CD4-positive, alpha-beta T cell treated with Interferon gamma for 1 hour (primary cell): ENCODE results near the gene CLEC2D.
"Not testable (repeated sequence)": the region's sequence is repeated elsewhere in the genome, so short reads cannot be mapped to it uniquely, and the experiment has no call there.

ENCODE experiments used
- DNase-seq: peaks from one replicate; pipeline ENCODE4 v3.0.0-alpha.2; 2020

The CLEC2D gene, protein sequence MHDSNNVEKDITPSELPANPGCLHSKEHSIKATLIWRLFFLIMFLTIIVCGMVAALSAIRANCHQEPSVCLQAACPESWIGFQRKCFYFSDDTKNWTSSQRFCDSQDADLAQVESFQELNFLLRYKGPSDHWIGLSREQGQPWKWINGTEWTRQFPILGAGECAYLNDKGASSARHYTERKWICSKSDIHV

DNA sequence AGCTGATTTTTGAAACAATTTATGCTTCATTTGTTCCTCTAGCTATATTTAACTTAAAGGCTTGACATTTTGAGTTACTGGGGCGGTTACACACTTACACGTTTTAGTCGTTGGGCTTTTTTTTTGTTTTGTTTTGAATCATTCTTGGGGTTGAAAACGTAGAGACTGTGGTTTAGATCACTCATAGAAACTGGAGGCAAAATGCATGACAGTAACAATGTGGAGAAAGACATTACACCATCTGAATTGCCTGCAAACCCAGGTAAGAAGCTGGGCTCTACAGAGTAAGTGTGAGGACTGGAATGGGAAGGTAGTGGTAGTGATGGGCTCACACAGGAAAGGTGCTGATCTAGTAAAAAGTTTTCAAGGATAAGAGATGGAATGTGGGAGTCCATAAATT is at the start of gene CLEC2D:
TSS of gene CLEC2D (plus strand) at position 180 of the 400 bp plus-strand sequence. CDS start at position 202, 22 bp downstream.
- DNase-seq: no peak

DNA sequence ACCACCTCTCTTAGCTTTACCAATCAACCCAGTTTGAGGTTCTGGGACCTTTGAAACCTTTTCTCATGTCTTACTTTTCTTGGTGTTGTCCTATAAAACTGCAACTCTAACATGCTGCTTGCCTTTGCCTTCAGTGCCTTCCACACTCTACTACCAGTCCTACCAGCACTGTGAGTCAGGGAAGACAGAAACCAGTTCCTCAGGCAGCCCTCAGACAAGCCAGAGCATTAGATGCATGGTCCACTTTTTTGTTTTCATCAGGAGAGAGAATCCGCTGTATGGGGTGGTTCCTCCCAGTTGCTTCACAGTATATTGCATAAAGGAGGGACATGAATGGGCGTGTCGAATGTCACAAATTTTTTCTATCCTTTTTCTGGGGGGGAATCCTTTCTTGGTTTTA is 44.5 kb upstream of the CLEC2D start:
- DNase-seq: no peak

DNA sequence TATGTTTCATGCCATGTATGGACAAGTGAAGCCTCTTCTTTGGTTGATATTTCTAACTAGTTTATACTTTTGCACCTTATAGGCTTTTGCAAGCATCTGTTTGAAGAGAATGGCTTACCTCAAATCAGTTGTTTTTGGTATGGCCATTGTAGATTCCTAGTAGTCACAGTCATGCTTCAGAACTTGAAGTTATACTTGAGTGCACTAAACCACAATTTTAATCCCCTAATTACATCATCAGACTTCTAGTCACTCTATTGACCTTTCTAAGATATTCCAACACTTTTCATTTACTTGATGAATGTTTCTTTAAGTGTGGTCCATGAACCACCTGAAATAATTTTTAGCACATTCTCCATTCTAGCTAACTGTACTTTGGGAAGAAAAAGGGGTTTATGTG is 43.2 kb upstream of the CLEC2D start:
- no peak for DNase-seq

DNA sequence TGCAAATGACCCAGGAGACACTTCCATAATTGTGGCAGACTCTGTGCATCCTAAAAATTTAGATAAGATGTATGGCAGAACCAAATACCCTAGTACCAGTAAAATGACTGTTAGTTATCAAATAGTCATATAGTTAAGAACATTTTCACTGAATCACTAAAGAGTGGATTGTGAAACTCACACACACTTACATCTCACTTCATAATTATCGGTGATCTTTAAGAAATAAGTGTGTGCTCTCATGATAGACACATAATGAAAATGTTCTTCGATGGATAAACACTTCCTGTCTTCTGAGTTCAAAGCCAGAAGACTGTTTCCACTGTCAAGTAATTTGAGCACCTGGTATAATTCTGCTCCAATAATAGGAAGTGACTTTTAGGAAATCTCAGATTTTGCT is 42.7 kb upstream of the CLEC2D start:
- no peak for DNase-seq

DNA sequence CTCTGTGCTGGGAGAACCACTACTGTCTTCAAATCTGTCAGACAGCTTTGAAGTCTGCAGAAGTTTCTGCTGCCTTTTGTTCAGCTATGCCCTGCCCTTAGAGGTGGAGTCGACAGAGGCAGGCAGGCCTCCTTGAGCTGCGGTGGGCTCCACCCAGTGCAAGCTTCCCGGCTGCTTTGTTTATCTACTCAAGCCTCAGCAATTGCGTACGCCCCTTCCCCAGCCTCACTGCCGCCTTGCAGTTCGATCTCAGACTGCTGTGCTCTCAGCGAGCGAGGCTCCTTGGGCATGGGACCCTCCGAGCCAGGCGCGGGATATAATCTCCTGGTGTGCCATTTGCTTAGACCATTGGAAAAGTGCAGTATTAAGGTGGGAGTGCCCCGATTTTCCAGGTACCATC is 36.7 kb upstream of the CLEC2D start:
- no peak for DNase-seq

DNA sequence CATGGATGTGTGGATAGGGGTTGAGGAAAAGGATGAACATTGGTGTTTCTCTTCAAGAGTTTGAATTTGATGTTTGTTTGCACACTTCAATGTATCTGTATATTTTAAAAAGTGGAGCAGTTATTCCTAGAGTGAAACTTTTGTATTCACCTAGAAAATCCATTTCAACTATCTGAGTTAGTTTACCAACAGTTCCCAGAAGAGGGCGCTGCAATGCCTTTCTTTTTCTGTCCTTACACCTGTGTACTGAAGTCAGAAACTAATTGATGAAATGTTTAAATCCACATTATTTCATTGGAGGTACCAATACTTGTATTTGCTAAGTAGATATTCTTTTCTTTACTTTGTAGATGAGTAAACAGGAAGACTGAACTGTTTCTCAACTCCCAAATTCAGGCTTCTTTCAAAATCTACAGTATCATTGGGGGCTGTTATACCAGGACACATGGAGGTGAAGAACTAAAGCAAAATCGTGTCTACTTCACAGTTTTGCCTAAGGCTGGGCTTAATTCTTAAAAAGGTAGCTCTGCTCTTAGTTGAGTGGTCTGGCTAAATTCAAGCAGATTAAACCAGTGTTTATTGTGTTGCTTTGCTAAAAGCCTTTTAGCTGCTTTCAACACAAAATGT is 35.2 kb upstream of the CLEC2D start:
- DNase-seq: peak; percentile 59

DNA sequence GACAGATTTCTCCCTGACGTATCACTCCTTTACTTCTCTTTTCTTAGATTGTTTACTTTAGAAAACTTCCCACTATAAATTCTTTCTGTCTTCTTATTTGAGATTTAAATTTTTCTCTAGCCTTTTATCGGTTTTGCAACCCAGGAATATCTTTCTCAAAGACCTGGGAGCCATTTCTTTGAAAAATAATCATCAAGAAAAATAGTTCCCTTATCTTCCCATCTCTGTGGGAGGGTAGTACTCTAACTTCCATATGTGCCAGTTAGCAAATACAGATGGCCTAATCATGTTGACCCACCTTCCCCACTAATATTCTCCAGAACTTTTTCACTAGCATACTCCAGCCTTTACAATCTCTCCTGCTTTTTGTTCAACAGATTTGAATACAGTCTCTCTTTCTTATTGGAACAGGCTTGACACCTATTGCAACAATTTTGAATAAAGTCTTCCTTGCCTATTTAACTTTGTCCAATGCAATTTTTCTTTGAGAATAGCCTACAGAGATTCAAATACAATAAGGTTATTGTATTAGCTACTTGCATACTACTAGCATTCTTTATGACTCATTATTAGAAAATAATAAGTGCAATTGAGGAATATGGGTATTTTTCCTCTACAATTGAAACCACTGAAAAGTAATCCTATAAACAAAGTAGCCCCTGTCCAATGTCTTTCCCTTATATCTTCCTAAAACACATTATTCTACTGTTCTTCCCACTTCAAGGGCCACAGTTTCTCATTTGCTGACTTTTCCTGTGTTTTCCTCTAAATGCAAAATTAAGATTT is 34.4 kb upstream of the CLEC2D start:
- no peak for DNase-seq

DNA sequence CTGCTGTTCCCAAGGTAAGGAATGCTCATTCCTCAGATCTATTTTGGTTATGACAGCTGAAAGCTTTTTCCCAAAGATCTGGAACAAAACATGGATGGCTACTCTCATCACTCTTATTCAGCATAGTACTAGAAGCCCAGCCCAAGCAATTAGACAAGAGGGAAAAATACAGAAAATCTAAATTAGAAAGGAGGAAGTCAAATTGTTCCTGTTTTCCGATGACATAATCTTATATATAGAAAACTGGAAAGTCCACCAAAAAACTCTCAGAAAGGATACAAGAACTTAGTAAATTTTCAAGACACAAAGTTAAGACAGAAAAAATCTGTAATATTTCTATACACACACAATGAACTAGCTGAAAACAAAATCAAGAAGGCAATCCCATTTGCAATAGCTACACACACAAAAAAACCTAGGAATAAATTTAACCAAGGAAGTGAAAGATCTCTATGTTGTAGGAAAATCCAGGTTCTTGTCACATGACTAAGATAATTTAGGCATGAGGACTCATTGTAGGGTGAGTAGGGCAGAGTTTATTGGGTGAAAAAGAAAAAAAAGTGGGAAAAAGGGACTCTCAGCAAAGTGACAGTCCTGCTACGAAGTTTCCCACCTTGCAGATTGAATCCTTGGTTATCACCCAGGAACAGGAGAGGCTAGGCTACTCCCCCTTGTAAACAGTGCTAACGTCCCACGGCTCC is 33.2 kb upstream of the CLEC2D start:
- DNase-seq: no peak

DNA sequence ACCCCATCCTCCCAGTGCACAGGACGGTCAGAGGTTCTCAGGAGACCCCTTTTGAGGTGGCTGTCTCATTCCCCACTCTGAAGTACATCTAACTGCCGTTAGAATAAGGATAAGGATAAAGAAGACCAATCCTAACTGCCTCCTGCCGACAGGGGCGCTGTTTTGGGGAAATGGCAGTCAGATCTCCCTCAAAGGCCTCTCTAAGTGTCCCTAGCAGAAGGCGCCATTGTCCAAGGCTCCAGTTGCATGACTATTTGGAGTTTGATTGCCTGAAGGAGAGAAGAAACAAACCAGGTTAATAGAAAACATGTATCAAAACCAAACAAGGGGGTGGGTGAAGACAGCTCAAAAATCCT is 32.7 kb upstream of the CLEC2D start:
- DNase-seq: no peak

DNA sequence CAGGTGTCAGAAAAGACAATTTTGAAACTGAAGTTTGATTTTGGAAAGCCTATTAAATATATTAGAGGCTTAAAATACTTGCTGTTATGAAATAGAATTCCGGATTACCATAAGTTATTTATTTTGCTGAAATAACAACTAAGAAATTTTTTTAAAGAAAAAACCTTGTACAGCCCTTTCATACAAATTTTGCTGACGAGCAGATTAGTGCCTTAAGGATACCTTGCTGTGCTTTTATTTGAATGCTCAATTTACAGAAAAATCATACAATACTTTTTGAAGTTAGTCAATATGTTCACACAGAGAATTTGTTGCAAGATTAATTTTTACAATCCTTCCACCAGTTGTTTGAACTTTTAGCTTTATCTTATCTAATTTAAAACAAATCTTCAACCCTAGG is 29.5 kb upstream of the CLEC2D start:
- no peak for DNase-seq

DNA sequence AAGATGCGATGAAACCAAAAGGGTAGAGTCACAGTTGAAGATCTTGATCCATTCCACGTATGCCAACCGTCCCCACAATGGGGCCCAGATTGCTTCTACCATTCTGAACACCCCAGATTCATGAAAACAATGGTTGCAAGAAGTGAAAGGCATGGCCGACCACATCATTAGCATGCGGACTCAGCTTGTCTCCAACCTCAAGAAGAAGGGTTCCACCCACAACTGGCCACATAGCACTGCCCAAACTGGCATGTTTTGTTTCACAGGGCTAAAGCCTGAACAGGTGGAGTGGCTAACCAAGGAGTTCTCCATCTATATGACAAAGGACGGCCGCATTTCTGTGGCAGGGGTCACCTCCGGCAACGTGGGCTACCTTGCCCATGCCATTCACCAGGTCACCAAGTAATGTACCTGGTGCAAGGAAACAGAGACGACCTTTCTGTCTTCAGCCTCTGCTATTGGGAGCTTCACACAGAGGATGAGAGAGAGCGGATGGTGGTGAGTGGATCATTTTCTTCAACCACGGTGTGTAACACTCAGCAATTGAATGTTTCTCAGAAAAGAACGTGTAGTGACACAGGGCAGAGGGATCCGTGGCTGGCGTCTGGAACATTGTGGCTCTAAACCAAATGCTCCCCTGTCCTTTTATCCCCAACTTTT is 26.8 kb upstream of the CLEC2D start:
- no peak for DNase-seq

DNA sequence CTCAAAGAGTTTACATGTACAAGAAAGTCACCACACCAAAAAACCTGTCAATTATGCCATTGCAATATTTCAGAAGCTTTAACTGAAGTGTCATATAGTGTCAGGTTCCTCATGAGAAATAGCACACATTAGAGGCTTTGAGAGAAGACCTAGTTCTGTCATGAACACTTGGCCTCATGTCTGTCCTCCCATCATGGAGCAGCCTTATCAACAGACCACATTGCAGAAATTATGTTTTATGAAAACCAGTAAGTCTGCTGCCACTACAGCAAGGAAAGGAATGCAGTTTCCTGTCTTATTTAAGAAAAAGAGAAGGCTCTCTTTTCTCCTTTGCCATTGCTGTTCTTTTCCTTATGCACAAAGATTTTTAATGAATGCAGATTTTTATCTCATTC is 26.2 kb upstream of the CLEC2D start:
- no peak for DNase-seq

DNA sequence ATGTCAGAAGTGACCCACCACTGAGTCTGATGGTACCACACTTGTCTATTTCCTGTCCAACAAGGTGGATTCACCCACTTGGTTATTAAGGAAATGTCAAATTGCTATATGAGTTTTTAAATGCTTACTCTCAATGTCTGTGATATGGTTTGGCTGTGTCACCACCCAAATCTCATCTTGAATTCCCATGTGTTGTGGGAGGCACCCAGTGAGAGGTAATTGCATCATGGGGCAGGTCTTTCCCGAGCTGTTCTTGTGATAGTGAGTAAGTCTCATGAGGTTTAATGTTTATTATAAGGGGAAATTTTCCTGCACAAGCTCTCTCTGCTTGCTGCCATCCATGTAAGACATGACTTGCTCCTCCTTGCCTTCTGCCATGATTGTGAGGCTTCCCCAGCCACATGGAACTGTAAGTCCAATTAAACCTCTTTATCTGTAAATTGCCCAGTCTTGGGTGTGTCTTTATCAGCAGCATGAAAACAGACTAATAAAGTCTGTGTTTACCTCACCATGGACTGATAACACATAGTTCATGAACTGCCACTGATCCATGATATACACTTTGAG is 24.4 kb upstream of the CLEC2D start:
- DNase-seq: not testable (repeated sequence)

DNA sequence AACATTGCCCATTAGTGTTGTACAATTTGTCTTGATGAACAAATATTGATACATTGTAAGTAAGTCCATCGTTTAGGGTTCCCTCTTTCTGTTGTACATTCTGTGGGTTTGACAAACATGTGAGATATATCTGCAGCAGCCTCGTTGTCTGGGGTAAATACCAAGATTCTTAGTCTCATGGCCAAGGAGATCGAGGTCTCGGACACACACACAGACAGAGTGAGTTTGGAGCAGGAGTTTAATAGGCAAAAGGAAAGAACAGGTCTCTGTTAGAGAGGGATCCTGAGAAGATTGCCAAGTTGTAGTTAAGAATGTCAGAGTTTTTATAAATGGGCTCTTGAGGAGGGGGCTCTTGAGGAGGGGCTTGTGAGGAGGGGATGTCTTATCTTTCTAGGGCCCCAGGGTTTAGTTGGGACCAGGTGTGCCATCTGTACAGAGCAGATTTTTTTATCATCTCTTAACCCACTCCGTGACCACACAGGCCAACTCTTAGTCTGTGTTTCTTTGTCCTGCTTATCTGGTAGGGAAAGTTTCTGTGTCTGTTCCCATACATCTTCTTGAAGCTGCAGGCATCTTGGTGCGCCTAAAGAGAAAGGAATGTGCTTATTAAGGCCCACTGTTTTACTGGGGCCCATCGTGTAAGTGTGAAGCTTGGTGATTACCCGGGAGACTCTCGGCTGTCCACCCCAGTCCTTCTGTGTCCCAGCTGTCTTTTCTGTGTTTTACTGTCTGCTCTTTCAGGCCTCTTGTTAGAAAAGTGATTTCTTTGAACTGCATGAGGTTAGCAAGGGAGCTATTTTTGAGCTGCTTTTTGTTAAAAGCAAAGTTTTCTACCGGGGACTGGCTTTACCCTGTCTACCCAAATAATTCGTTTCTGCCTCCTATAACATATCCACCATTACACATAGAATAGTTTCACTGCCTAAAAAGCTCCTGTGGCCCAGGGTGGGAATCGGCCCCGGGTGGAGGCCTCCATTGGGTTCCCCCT is 22.4 kb upstream of the CLEC2D start:
- DNase-seq: no peak

DNA sequence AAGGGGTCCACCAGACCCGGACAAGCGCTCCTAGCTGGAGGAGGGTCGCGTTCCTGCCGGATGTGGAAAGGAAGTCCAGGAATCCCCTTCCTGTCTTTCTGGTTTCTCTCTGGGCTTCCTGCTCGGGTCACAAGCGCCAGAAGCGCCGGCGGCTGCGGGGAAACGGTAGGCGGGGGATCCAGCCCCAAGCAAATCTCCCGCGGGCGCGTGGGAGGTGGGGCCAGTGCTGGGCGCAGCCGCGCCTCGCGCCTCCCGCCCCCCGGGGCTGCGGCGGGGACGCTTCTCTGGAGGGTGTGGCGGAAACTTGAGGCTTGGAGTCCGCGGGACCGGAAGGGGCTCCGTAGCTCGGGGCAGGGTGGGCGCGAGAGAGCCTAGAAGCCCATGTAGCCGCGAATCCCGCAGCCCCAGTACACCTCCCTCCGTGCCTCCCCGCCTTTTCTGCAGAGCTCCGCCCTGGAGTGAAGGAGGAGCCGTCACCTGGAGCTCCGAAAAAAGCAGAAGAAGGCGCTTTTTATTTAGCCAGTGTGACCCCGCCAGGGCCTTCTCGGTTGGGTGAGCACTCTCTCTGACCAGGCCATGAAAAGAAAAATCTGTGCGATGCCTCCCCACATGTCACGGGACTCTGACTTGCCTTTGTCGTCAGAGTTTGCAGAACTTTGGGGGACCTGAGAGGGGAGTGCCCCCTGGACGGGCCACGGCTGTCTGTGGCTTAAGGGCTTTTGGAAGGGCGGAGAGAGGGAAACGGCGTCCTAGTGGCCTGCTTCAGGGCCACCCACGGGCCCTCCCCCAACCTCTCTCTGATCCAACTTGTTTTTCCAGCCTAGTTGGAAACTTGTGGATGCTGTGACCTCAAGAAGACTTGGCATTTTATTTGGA is 21.4 kb upstream of the CLEC2D start:
- DNase-seq: peak; percentile 94

DNA sequence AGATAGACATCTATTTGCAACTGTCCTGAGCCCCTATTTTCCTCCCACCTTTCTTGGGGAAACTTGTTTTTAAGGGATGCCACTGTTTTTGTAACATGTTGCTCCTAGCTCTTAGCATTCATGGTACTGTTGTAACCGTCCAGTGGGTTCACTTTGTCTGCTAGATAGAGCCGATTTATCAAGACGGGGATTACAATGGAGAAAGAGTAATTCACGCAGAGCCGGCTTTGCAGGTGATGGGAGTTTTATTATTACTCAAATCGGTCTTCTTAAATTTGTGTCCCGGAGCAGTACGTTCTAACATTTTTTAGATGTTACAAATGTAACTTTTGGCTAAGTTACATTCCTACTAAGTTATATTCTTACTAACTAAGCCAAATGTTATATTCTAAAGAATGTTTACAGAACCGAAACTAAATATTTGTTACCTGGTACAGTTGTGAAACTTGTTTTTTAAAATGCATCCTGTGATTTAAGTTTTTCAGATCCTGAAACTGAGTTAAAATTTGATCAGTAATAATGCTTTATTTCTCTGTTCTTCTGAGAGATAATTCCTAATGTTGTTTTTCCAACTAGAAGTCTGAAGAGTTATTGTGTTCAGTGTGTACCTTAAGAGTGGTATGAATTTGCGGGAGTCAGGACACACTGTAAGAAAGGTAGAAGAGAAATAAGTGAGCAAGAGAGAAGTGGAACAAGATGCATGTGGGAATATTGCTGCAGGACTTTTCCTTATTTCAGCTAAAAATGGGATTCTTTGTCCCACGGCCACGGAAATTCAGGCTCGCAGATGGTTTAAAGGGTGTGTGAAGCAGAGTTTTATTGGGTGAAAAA is 20.6 kb upstream of the CLEC2D start:
- DNase-seq: no peak

DNA sequence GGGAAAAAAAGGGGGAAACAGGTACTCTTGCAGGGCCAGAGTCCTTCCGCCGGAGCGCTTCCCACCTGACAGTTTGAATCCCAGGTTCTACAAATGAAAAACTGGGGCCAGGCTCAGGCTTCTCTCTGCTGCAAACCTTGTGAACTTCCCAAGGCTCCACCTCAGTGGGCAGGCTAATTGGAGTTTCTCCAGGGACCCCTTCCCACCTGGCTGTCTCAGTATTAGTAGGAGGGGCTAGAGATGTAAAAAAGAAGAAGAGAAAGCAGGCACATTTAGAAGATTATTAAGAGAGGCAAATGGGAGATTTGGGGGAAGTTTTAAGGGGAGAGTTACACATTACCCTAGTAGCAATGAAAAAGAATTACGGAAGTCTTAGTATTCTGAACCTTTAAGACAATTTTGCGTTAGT is 20.0 kb upstream of the CLEC2D start:
- DNase-seq: peak; percentile 45

DNA sequence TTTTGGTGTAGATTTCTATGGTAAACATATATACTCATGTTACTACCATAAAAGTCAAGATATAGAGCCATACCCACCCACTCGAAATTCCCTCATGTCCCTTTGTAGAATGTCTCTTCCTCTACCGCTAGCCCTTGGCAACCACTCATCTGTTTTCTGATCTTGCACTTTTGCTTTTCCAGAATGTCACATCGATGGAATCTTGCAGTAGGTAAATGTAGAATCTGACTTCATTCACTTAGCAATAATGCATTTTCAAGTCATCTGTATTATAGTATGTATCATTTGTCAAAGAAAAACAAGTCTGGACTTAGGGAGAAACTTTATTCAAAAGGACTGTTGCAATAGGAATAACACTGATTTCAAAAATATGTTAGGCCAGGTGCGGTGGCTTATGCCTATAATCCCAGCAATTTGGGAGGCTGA is 19.3 kb upstream of the CLEC2D start:
- DNase-seq: no peak

DNA sequence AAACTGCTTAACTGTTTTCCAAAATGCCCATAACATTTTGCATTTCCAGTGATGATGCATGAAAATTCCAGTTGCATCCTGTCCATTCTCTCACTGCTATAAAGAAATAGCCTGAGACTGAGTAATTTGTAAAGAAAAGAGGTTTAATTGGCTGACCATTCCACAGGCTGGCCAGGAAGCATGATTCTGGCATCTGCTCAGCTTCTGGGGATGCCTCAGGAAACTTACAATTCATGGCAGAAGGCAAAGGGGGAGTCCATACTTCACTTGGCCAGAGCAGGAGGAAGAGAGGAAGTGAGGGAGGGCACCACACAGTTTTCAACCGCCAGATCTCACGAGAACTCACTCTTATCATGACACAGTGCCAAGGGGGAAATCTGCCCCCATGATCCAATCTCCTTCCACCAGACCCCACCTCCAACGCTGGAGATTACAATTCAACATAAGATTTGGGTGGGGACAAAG is 18.2 kb upstream of the CLEC2D start:
- peak; percentile 42 for DNase-seq
